GM18861 (cell line): Measurements from ENCODE around the gene RACGAP1.

ENCODE experiments used
- ATAC-seq: cut with Tn5 transposase; IDR thresholded peaks from one replicate; pipeline ENCODE4 v1.9.1; 2021; ENCODE audit not compliant: unreplicated experiment

Gene RACGAP1

GRCh38 chr12:49972129-49972528 lies 53.2 kb downstream of the RACGAP1 start:
- ATAC-seq, result no peak

DNA sequence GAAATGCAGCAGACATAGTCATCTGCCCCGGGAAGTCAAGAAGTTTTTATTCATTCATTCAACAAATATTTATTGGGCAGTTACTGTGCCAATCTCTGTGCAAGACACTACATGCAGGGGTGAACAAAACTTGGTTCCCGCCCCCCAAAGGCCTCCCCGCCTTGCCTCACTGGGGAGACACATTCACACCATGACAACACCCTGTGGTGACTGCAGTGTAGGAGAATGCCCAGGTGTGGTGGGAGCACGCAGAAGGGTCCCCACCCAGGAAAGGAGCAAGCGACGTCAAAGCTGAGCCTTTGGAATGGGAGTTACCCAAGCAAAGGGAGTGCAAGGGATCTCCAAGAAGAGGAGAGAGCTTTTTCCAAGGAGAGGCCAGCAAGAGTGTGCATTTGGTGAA lies 54.2 kb downstream of the RACGAP1 start:
- ATAC-seq, result no peak

GRCh38 chr12:49970658-49971057 lies 54.6 kb downstream of the RACGAP1 start:
- no peak for ATAC-seq

GRCh38 chr12:49969651-49970429 lies 55.5 kb downstream of the RACGAP1 start:
- no peak for ATAC-seq

DNA sequence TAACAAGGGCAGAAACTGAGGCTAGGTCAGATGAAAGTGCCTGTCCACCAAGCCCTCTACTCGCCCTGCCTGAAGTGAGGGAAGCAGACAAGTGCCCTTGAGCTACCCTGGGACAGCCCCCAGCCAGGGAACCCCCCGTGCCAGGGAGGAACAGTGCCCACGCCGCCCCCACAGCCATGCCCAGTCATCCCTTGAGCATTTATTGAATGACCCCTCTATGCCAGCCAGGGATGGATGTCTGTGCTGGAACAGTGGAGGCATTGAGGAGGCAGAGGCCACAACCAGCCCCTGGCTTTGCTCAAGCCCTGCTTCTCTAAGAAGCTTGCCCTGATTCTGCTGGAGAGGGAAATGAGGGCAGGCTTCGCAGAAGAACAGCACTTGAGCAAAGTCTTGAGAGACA lies 56.3 kb downstream of the RACGAP1 start:
- ATAC-seq, result no peak

DNA sequence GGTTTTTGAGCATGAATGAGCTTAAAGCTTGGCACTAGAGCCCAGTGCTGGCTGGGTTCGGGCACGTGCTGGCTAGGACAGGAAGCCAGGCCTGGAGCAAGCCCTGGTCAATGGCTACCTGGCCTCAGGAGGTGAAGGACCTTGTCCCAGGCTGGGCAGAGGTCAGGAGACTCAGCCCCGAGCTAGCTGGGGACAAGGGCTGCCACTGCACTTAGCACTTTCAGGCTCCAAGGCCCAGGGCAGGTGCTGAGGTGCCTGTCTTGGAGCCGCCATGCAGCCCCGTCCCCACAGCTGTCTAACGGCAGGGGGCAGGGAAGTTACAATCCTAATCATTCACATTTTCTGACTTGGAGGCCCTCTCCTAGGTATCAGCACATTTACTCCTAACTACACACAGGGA lies 56.8 kb downstream of the RACGAP1 start:
- ATAC-seq, result no peak

DNA sequence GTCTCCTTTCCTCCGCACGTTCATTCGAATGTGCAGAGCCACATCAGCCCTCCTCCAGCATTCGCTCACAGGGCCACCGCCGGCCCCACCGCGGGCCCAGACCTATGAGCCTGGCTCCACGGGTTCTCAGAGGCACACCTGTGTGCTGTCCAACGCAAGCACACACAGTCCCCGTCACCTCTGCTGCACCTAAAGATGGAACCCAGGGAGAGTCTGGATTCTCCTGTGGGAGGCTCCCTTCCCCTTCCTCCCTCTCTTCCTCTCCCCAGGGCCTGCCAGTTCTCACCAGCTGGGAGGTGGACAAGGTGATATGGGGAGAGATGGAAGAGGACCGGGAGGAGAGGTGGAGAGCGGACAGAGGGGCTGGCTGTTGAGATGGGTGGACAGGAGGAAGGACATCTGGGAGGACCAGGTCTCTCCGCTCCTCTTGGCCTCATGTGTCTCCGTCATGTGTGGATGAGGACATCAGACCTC lies 57.5 kb downstream of the RACGAP1 start:
- no peak for ATAC-seq

DNA sequence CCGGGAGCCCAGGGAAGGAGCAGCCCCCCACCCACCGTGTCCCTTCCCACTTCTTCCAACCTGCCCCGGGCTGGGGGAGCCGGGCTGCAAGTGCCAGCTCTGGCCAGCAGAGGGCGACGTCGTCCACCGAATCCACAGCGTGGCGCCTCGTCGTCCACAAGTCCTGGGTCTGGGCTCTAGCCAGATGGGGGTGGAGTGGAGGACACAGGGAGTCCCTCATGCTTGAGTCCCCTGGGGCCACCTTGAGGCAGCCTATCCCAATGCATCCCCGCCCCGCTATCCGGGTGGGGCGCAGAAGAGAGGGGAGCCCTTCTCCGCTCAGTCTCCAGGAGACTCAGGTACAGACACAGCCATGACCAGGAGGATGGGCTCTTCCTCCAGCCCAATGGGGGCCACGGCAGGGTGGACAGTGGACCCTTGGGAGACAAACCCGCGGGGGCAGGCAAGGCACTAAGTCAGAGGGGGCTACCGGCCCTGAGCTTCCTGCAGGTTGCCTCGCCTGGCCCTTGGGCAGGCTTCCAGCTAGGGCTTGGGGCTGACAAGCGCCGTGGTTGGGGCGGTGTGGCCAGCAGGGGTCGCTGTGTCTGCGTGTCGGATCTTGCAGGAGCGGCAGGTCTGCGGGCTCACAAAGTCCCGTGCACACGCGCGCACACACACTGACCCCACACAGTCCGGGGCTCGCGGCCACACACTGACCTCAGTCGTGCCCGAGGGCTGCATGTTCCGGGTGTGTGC lies 58.1 kb downstream of the RACGAP1 start:
- ATAC-seq, result no peak

DNA sequence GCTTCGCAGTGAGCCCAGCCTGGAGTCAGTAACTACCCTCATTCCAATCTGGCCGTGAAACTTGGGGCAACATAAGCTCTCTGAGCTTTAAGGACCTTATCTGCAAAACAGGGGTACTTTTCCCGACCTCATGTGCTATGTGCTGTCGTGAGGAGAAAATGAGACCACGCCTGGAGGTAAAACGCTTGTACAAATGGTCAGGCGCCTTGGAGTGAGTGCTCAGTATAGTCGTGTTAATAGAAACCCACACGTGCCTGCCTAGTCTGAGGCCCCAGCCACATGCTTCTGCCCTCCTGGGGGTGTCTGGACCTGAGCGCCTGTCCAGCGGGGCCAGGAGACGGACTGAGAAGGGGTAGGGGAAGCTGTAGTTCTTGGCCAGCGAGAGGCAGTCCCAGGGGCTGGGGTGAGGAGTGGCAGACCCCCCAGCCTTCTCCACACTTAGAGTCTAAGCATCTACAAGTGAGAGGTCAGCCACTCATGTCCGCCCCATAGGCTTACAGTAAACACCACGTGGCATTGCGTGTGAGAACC lies 58.7 kb downstream of the RACGAP1 start:
- ATAC-seq, result no peak

- ATAC-seq, result no peak
Observed at GRCh38 chr12:49965836-49966235, 59.5 kb downstream of the RACGAP1 start.

DNA sequence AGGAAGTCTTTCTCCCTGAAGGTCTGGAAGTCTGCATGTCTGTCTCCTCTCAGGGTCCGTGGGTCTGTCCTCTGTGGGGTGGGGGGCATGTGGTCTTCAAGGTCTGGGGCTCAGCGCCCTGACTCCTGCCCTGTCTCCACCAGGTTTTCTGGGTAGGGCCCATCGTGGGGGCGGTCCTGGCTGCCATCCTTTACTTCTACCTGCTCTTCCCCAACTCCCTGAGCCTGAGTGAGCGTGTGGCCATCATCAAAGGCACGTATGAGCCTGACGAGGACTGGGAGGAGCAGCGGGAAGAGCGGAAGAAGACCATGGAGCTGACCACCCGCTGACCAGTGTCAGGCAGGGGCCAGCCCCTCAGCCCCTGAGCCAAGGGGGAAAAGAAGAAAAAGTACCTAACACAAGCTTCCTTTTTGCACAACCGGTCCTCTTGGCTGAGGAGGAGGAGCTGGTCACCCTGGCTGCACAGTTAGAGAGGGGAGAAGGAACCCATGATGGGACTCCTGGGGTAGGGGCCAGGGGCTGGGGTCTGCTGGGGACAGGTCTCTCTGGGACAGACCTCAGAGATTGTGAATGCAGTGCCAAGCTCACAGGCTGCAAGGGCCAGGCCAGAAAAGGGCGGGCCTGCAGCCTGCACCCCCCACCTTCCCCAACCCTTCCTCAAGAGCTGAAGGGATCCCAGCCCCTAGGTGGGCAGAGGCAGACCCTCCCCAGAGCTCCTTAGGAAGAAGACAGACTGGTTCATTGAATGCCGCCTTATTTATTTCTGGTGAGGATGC lies 60.3 kb downstream of the RACGAP1 start:
- ATAC-seq, result no peak

- no peak for ATAC-seq
Observed at GRCh38 chr12:49963976-49964815, 61.1 kb downstream of the RACGAP1 start.

DNA sequence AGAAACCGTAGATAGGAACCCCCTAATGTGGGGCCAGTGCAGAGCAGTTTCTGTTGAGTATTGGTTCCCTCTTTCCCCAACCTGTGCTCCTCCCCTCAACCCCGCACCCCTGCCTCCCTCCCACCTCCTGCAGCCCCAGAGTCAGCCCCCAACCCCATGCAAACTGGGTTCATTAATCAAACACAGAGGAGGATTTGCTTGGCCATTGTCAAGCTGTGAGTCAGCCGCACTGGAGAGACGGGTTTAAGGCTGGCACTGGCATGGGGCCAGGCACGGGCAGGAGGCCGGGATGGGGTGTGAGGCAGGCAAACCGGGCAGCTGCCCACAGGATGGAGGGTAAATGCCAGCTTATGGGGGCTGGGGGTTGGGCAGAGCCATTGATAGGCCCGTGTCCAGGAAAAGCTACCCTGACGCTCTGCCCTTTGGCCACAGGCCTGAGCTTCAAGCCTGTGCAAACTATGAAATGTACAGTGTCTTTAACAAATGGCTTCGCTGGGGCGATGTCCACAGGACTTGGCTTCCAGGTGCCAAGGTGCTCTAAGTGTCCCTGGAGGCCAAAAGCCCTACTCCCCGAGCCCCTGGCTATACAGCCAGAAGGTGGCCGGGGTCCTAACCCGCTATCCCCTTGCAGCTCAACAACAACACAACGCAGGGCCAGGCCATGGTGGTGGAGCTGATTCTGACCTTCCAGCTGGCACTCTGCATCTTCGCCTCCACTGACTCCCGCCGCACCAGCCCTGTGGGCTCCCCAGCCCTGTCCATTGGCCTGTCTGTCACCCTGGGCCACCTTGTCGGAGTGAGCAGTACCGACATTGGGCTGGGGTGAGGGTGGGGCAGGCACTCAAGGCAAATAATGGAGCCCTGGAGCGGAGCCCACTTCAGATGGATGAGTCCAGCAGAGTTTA lies 62.2 kb downstream of the RACGAP1 start:
- no peak for ATAC-seq

DNA sequence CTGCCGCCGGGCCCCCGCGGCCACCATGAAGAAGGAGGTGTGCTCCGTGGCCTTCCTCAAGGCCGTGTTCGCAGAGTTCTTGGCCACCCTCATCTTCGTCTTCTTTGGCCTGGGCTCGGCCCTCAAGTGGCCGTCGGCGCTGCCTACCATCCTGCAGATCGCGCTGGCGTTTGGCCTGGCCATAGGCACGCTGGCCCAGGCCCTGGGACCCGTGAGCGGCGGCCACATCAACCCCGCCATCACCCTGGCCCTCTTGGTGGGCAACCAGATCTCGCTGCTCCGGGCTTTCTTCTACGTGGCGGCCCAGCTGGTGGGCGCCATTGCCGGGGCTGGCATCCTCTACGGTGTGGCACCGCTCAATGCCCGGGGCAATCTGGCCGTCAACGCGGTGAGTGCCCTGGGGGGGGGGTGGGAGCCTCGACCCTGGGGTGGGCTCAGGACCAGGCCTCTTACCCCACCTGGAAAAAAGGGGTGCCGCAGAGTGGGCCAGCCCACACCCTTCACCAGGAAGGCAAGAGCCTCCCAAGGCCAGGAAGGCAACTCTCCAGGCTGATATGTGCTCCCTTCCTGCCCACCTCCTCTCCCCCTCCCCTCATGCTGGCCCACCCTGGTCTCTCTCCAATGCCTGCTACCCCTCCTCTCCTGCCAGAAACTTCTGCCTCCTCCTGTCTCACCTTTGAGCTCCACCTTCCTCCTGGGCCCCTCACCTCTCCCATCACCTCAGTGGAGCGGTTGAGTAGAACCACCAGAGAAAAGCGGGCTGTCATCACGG lies 63.1 kb downstream of the RACGAP1 start:
- no peak for ATAC-seq

DNA sequence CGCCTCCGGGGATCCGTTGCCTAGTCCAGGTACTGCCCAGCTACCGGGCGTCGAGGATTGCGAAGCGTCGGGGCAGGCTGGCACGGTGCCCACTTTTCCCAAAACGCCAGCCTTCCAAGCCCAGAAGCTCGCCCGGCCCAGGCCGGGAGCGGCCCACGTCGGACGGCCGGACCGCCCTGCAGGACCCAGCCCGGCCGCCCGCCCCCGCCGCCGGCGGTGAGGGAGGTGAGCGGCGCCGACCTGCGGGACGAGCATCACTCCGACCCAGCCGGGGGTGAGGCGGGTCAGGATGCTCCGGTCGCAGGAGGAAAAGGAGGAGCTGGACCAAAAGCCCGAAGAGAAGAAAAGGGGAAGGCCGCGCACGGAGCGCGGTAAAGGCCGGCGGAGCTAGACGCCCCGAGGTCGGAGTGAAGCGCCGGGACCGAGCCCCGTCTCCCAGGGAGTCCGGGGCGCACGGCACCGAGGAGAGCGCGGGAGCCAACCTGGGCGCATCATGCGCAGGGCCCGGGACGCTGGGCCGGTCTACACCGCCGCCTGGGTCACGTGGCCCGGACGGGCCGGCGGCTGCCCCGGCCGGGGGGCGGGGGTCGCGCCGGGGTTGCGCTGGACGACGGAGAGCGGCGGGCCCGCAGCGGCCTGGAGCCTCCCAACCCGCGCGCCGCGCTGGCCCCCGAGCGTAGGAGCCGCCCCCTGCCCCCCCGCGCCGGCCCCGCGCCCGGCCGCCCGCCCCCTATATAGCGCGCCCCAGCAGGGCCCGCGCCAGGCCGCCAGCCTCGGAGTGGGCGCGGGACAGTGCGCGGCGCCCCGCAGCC lies 64.0 kb downstream of the RACGAP1 start, which contains the start of gene AQP5:
AQP5 (plus strand) TSS at position 762 of the 812 bp plus-strand sequence. CDS start 146 bp downstream, outside the sequence.
- no peak for ATAC-seq

DNA sequence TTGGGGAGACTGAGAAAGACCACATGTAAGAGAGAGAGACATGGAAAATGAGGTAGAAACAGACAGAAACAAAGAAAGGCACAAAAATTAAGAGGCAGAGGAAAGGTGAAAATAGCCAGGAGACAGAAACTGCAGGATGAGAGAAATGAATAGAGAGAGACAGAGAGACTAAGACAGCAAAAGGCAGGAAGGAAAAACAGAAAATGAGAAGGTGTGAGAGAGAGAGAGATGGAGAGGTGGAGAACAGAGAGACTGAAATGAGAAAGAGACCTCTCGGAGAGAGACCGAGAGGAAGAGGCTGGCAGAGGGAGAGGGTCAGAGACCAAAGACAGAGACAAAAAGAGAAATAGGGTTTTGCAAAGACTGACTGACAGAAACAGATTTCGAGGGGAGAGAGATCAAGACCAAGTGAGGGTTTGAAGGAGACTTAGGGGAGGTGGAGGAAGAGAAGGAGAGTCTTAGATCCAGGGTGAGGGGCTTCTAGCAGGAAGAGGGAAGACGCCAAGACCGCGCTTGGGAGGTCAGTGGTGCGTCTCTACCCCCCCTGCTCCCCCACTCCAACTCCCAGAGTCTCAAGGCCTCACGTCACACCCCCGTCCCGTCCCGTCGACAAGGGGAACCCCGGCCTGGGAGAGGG lies 64.7 kb downstream of the RACGAP1 start:
- ATAC-seq, result no peak
